Bronchial epithelial cell (primary cell): ENCODE measurements around the gene TPRN. TPM values are rescaled to one million over a fixed set of nuclear protein-coding genes. Genes with fewer than 3 reads are reported as not detected.
A peak's percentile ranks its signal among the peaks of the same experiment; 100 is the strongest.

Experiments
- DNase-seq: peaks from one replicate; pipeline ENCODE4 v3.0.0-alpha.2; 2010; ENCODE audit warnings: low read depth
- FAIRE-seq: peaks from 2 replicates; lab custom pipeline; 2011; peaks lifted over from hg19 to GRCh38; lab: Jason Lieb, UNC
- H3K27me3 ChIP-seq: 2 replicates; pipeline ENCODE4 v1.5.1; 2011; ENCODE audit warnings: low read length; ENCODE audit not compliant: control insufficient read depth, insufficient read depth
- H3K36me3 ChIP-seq: 2 replicates; pipeline ENCODE4 v1.5.1; 2011; ENCODE audit warnings: low read length; ENCODE audit not compliant: control insufficient read depth, insufficient read depth
- H3K4me3 ChIP-seq: 2 replicates; pipeline ENCODE4 v1.5.1; 2011; ENCODE audit warnings: mild to moderate bottlenecking, low read depth, low read length, control low read depth
- CTCF ChIP-seq: IDR thresholded peaks from 2 replicates; pipeline ENCODE4 v1.5.1; 2011; ENCODE audit warnings: mild to moderate bottlenecking, moderate library complexity, low read length, control low read depth, inconsistent platforms; ENCODE audit not compliant: insufficient read depth, severe bottlenecking
- total RNA-seq: library from RNA; depleted of rRNA; stranded (reverse); fragments of >200 nt; gene quantifications from 2 replicates; pipeline ENCODE4 v1.2.1, GENCODE V29; 2014

Gene TPRN
- total RNA-seq, 1 donor from 2014 or later: 3.2 TPM

- H3K27me3 ChIP-seq: no peaks in the 10 kb centered on the region
- H3K36me3 ChIP-seq: peaks cover 13% of the 10 kb centered on the region
- TF ChIP-seq CTCF: no peak
- H3K4me3 ChIP-seq: no peak overlapping the region
- FAIRE-seq (no peak), DNase-seq (no peak)
These were observed 7.7 kb downstream of the TPRN start for GRCh38 chr9:137192859-137193258.

GRCh38 chr9:137192448-137192780 lies 8.1 kb downstream of the TPRN start:
- H3K27me3 ChIP-seq: no peaks in the 10 kb centered on the region
- no peak for FAIRE-seq
- no peak for TF ChIP-seq CTCF
- no peak for DNase-seq
- peaks cover 13% of the 10 kb centered on the region for H3K36me3 ChIP-seq
- H3K4me3 ChIP-seq: no peak overlapping the region

GRCh38 chr9:137191691-137192447 lies 8.7 kb downstream of the TPRN start:
- DNase-seq (no peak), FAIRE-seq (no peak)
- Histone ChIP-seq H3K36me3 (peaks cover 17% of the 10 kb centered on the region), H3K27me3 (no peaks in the 10 kb centered on the region), H3K4me3 (no peak overlapping the region)
- no peak for TF ChIP-seq CTCF

GRCh38 chr9:137191245-137191644 lies 9.3 kb downstream of the TPRN start:
- Histone ChIP-seq H3K27me3 (no peaks in the 10 kb centered on the region), H3K4me3 (no peak overlapping the region), H3K36me3 (peaks cover 17% of the 10 kb centered on the region)
- no peak for TF ChIP-seq CTCF
- FAIRE-seq (no peak), DNase-seq (no peak)

- Histone ChIP-seq H3K36me3 (peaks cover 21% of the 10 kb centered on the region), H3K27me3 (no peaks in the 10 kb centered on the region), H3K4me3 (no peak overlapping the region)
- peak; percentile 29 for TF ChIP-seq CTCF
- FAIRE-seq (no peak), DNase-seq (no peak)
These were observed 10.2 kb downstream of the TPRN start for GRCh38 chr9:137190315-137190856.
